Measurements from ENCODE around the gene C16orf96. TPM values are rescaled to one million over a fixed set of nuclear protein-coding genes. Genes with fewer than 3 reads are reported as not detected.

Gene C16orf96
- total RNA-seq, 1 experiment from 2014 or later = 0.15 TPM

DNA sequence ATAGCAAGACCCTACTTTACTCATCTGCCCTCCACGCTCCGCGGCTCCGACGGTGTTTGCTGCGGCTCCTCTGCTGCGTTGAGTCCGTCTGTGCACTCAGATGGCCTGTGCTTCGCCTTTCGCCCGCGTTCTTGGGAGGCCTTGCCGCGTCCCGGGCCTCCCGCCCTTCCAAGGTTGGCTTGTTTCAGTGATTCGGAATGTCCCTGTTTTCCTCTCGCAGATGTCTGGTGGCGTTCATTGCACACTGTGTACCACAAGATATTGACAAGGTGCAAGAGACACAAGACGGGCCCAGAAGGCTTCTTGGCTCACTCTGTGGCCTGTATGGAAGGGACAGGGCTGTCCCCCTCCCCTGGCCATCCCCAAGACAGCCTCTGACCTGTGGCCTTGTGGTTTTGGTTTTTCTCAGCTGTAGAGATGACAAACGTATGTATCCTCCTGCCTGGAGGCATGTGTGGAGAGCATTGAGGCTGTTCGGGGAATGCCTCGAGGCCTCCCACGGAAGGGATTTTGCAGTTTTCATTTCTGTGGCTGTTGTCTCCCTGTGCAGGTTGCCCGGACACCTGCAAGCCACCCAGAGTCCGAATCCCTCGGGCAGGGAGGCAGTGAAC lies 83.9 kb downstream of the C16orf96 start:
- no TSS peak for BruUV-seq (replicated peaks)
- intact Hi-C loops (cut with micrococcal nuclease; ENCODE audit: unreplicated experiment) = no loop called here
- Histone ChIP-seq H3K27ac (no peak overlapping the region), H3K79me2 (ENCODE audit: low read depth) (peaks cover 49% of the 10 kb centered on the region), H3F3A (ENCODE audit: insufficient read depth, low read depth) (no peaks in the 10 kb centered on the region), H3K4me1 (replicated peaks; ENCODE audit: insufficient read depth) (no peaks in the 10 kb centered on the region), H3K9me2 (ENCODE audit: insufficient read depth) (no peaks in the 10 kb centered on the region), H3K4me3 (no peak overlapping the region), H3K36me3 (ENCODE audit: low read depth) (no peaks in the 10 kb centered on the region), H3K4me2 (no peak overlapping the region), H2AFZ (no peak overlapping the region), H3K27me3 (ENCODE audit: insufficient read depth, low read depth) (no peaks in the 10 kb centered on the region), H3K9me3 (ENCODE audit: insufficient read depth, low read depth) (no peaks in the 10 kb centered on the region), H4K20me1 (ENCODE audit: insufficient read depth) (peaks cover 50% of the 10 kb centered on the region)
- POLR2A ChIA-PET (ENCODE audit: unreplicated experiment) = no interaction called here
- no peak for DNase-seq
- CTCF ChIA-PET = no interaction called here
- no peak for TF ChIP-seq EZH2 (IDR thresholded peaks at IDR 0.05; ENCODE audit: low read depth)
- TF ChIP-seq, protein P1, sequence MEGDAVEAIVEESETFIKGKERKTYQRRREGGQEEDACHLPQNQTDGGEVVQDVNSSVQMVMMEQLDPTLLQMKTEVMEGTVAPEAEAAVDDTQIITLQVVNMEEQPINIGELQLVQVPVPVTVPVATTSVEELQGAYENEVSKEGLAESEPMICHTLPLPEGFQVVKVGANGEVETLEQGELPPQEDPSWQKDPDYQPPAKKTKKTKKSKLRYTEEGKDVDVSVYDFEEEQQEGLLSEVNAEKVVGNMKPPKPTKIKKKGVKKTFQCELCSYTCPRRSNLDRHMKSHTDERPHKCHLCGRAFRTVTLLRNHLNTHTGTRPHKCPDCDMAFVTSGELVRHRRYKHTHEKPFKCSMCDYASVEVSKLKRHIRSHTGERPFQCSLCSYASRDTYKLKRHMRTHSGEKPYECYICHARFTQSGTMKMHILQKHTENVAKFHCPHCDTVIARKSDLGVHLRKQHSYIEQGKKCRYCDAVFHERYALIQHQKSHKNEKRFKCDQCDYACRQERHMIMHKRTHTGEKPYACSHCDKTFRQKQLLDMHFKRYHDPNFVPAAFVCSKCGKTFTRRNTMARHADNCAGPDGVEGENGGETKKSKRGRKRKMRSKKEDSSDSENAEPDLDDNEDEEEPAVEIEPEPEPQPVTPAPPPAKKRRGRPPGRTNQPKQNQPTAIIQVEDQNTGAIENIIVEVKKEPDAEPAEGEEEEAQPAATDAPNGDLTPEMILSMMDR (conservative IDR thresholded peaks at IDR 0.05) = no peak

DNA sequence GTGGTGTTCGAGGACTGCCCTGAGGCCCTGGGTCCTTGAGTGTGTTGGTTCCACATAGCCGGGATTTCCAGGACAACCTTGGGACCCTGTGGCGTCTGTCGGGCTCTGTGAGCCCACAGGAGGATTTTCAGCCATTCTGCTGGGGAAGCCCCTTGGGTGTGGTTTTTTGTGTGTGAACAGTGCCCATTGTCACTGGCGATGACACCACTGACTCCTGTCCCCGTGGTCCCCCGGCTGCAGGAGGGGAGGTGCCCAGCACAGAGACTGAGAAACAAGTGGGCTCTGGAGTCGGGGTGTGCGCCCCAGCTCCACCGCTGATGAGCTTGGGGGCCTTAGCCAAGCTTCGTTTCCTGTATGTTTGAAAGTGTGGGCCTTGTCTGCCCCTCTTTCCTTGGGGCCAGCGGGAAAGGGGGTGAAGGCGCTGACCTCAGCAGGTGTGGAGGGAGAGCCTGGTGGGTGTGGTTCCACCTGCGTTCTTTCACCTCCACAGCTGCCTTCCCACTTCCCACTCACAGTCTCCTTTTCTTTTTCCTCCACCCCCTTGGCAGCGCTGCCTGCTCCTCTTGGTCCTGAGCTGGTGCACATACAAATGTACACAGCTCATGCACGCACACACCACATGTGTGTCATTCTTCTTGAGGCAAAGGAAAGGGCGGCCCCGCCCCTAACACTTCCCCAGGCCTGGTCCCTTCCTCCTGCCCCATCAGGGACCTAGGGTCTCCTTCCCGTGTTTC lies 84.6 kb downstream of the C16orf96 start:
- H3K9me3 ChIP-seq (ENCODE audit: insufficient read depth, low read depth) = no peaks in the 10 kb centered on the region
- no peaks in the 10 kb centered on the region for H3K36me3 ChIP-seq (ENCODE audit: low read depth)
- H3K27me3 ChIP-seq (ENCODE audit: insufficient read depth, low read depth) = no peaks in the 10 kb centered on the region
- TF ChIP-seq, protein P1 (conservative IDR thresholded peaks at IDR 0.05) = no peak
- no peak for TF ChIP-seq EZH2 (IDR thresholded peaks at IDR 0.05; ENCODE audit: low read depth)
- CTCF ChIA-PET = no interaction called here
- no peaks in the 10 kb centered on the region for H3F3A ChIP-seq (ENCODE audit: insufficient read depth, low read depth)
- H4K20me1 ChIP-seq (ENCODE audit: insufficient read depth) = peaks cover 46% of the 10 kb centered on the region
- intact Hi-C loops (cut with micrococcal nuclease; ENCODE audit: unreplicated experiment) = no loop called here
- peaks cover 43% of the 10 kb centered on the region for H3K79me2 ChIP-seq (ENCODE audit: low read depth)
- POLR2A ChIA-PET (ENCODE audit: unreplicated experiment) = no interaction called here
- H3K4me1 ChIP-seq (replicated peaks; ENCODE audit: insufficient read depth) = no peaks in the 10 kb centered on the region
- H3K4me3 ChIP-seq = no peak overlapping the region
- H3K27ac ChIP-seq = no peak overlapping the region
- no peak overlapping the region for H2AFZ ChIP-seq
- H3K4me2 ChIP-seq = no peak overlapping the region
- BruUV-seq (replicated peaks) = no TSS peak
- DNase-seq = no peak
- H3K9me2 ChIP-seq (ENCODE audit: insufficient read depth) = no peaks in the 10 kb centered on the region

DNA sequence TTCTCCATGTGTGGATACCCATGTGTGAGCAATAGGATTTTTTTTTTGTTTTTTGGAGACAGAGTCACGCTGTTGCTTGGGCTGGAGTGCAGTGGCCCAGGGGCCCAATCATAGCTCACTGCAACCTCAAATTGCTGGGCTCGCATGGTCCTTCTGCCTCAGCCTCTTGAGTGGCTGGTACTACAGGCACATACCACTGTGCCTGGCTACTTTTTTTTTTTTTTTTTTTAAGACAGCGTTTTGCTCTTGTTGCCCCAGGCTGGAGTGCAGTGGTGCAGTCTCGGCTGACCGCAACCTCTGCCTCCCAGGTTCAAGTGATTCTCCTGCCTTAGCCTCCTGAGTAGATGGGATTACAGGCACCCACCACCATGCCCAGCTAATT lies 85.2 kb downstream of the C16orf96 start:
- Histone ChIP-seq H3K9me2 (ENCODE audit: insufficient read depth) (no peaks in the 10 kb centered on the region), H3K27me3 (ENCODE audit: insufficient read depth, low read depth) (no peaks in the 10 kb centered on the region), H4K20me1 (ENCODE audit: insufficient read depth) (peaks cover 43% of the 10 kb centered on the region), H3K9me3 (ENCODE audit: insufficient read depth, low read depth) (no peaks in the 10 kb centered on the region), H3F3A (ENCODE audit: insufficient read depth, low read depth) (no peaks in the 10 kb centered on the region), H3K79me2 (ENCODE audit: low read depth) (peaks cover 38% of the 10 kb centered on the region), H3K4me1 (replicated peaks; ENCODE audit: insufficient read depth) (no peaks in the 10 kb centered on the region), H3K4me2 (no peak overlapping the region), H3K27ac (no peak overlapping the region), H3K4me3 (no peak overlapping the region), H3K36me3 (ENCODE audit: low read depth) (no peaks in the 10 kb centered on the region), H2AFZ (no peak overlapping the region)
- BruUV-seq (replicated peaks) = no TSS peak
- POLR2A ChIA-PET (ENCODE audit: unreplicated experiment) = no interaction called here
- intact Hi-C loops (cut with micrococcal nuclease; ENCODE audit: unreplicated experiment) = no loop called here
- CTCF ChIA-PET = no interaction called here
- no peak for DNase-seq
- no peak for TF ChIP-seq EZH2 (IDR thresholded peaks at IDR 0.05; ENCODE audit: low read depth)
- TF ChIP-seq, protein P1 (conservative IDR thresholded peaks at IDR 0.05) = no peak
